ENCODE measurements around the gene SPRY4.

The SPRY4 gene

GRCh38 chr5:142310803-142311202, 14.0 kb downstream of the SPRY4 start:
- TF ChIP-seq CTCF (IDR thresholded peaks at IDR 0.05; ENCODE audit: low read depth, low read length, missing control alignments): no peak
- no peak for DNase-seq (ENCODE audit: low read depth)
- H3K4me3 ChIP-seq (ENCODE audit: low read depth, low read length): no peak overlapping the region

- DNase-seq (ENCODE audit: low read depth): no peak
- H3K4me3 ChIP-seq (ENCODE audit: low read depth, low read length): no peak overlapping the region
- TF ChIP-seq CTCF (IDR thresholded peaks at IDR 0.05; ENCODE audit: low read depth, low read length, missing control alignments): no peak
Observed at GRCh38 chr5:142309747-142310318, 15.0 kb downstream of the SPRY4 start.

- H3K4me3 ChIP-seq (ENCODE audit: low read depth, low read length): no peak overlapping the region
- no peak for DNase-seq (ENCODE audit: low read depth)
- TF ChIP-seq CTCF (IDR thresholded peaks at IDR 0.05; ENCODE audit: low read depth, low read length, missing control alignments): no peak
Observed at GRCh38 chr5:142308358-142308757, 16.5 kb downstream of the SPRY4 start.

GRCh38 chr5:142307146-142307890, 17.5 kb downstream of the SPRY4 start:
- no peak for DNase-seq (ENCODE audit: low read depth)
- H3K4me3 ChIP-seq (ENCODE audit: low read depth, low read length): no peak overlapping the region
- no peak for TF ChIP-seq CTCF (IDR thresholded peaks at IDR 0.05; ENCODE audit: low read depth, low read length, missing control alignments)

GRCh38 chr5:142306077-142306502, 18.7 kb downstream of the SPRY4 start:
- TF ChIP-seq CTCF (IDR thresholded peaks at IDR 0.05; ENCODE audit: low read depth, low read length, missing control alignments): no peak
- H3K4me3 ChIP-seq (ENCODE audit: low read depth, low read length): no peak overlapping the region
- DNase-seq (ENCODE audit: low read depth): no peak

GRCh38 chr5:142305211-142305610, 19.6 kb downstream of the SPRY4 start:
- H3K4me3 ChIP-seq (ENCODE audit: low read depth, low read length): no peak overlapping the region
- TF ChIP-seq CTCF (IDR thresholded peaks at IDR 0.05; ENCODE audit: low read depth, low read length, missing control alignments): no peak
- DNase-seq (ENCODE audit: low read depth): no peak

Data from GM12864 (cell line).